Mononuclear cell (primary cell): ENCODE data around the gene CD226. TPM values are rescaled to one million over a fixed set of nuclear protein-coding genes. Genes with fewer than 3 reads are reported as not detected.
"Not testable (repeated sequence)": the region's sequence is repeated elsewhere in the genome, so short reads cannot be mapped to it uniquely, and the experiment has no call there.

Experiments
- H3K27me3 ChIP-seq: 2 replicates; pipeline ENCODE4 v1.6.0; 2011; ENCODE audit warnings: low read length, control low read depth; ENCODE audit not compliant: insufficient read depth
- H3K4me1 ChIP-seq: 2 replicates; pipeline ENCODE4 v1.5.1; 2011; ENCODE audit warnings: mild to moderate bottlenecking, low read length, control low read depth; ENCODE audit not compliant: insufficient read depth
- H3K4me3 ChIP-seq: 2 replicates; pipeline ENCODE4 v1.5.1; 2011; ENCODE audit warnings: mild to moderate bottlenecking, low read length, moderate library complexity
- H3K9me3 ChIP-seq: 2 replicates; pipeline ENCODE4 v1.5.1; 2011; ENCODE audit warnings: low read depth, mild to moderate bottlenecking, control low read depth, low read length
- total RNA-seq: library from RNA; depleted of rRNA; stranded (reverse); fragments of >200 nt; gene quantifications from one replicate; pipeline ENCODE4 v1.2.3, GENCODE V29; 2012

Gene CD226
- total RNA-seq, 1 donor: 64.1 TPM

DNA sequence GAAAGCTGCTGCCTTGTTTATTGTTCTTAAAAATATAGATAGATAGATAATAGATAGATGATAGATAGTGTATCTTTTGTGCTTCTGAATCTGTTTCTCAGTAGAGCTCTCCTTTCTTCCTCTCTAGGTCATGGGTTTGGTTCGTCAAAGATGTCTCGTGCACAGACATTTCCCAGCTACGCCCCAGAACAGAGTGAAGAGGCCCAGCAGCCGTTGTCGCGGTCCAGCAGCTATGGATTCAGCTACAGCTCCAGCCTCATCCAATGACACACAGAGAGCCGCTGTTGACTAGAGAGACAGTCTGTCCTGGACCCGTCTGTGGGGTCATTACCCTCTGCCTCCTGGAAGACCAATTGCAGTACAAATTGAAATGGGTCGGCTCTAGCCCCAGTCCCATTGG is 106.6 kb downstream of the CD226 start:
- no peaks in the 10 kb centered on the region for H3K4me1 ChIP-seq
- H3K27me3 ChIP-seq: no peaks in the 10 kb centered on the region
- no peaks in the 10 kb centered on the region for H3K9me3 ChIP-seq
- H3K4me3 ChIP-seq: no peak overlapping the region

DNA sequence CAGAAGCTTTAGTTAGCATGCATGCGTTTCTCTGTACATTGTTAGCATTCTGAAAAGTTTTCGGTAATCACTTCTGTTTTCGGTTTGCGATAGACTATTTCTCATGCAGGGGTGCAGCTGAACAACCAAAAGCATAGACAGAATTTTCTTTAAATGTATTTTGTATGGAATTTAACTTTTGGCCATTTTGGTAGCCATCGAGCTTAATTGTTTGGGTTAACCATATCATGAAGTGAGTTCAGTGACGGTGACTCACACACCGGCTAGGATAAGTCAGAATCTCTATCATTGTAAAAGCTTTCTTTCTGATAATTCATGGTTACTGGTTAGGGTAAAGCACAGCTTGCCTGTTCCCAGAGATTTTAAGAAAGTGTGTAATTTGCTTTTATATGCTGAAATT is 107.2 kb downstream of the CD226 start:
- no peaks in the 10 kb centered on the region for H3K4me1 ChIP-seq
- H3K9me3 ChIP-seq: no peaks in the 10 kb centered on the region
- H3K4me3 ChIP-seq: no peak overlapping the region
- no peaks in the 10 kb centered on the region for H3K27me3 ChIP-seq

DNA sequence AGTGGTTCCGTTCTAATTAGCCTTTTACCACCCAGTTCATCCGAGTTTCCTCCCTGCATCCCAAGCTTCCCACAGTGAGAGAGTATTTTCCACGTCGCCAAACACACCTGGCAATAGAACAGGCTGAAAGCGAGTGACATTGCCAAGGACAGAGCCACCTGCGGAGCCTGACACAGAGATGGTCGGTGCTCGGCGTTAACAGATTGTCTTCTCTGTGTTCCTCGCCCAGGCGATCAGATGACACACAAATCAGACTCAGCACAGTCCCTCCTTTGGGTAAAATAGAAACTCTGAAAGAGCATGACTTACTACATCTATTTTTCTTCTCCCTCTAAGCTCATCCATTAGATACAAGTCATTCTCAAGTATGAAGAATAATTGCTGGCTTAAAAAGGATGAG is 107.7 kb downstream of the CD226 start:
- Histone ChIP-seq H3K27me3 (no peaks in the 10 kb centered on the region), H3K4me1 (no peaks in the 10 kb centered on the region), H3K9me3 (no peaks in the 10 kb centered on the region), H3K4me3 (no peak overlapping the region)

DNA sequence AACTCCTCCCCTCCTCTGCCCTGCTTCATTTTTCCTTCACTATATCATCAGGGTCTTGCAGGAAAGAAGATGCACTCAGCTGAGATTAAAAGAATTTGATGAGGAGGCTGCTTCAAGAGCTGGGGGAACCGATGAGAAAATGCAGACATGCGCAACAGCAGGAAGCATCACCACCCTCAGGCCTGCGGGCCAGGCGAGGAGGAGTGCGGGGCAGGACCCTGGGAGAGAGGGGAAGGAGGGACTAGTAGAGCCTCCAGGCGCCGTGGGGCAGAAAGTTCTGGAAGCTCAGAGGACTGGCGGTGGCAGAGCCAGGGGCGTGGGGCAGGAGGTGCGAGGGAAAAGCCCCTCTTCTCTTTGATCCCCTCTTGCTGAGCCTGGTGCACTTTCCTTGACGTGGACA is 108.2 kb downstream of the CD226 start:
- H3K9me3 ChIP-seq: no peaks in the 10 kb centered on the region
- no peak overlapping the region for H3K4me3 ChIP-seq
- H3K27me3 ChIP-seq: no peaks in the 10 kb centered on the region
- H3K4me1 ChIP-seq: no peaks in the 10 kb centered on the region

DNA sequence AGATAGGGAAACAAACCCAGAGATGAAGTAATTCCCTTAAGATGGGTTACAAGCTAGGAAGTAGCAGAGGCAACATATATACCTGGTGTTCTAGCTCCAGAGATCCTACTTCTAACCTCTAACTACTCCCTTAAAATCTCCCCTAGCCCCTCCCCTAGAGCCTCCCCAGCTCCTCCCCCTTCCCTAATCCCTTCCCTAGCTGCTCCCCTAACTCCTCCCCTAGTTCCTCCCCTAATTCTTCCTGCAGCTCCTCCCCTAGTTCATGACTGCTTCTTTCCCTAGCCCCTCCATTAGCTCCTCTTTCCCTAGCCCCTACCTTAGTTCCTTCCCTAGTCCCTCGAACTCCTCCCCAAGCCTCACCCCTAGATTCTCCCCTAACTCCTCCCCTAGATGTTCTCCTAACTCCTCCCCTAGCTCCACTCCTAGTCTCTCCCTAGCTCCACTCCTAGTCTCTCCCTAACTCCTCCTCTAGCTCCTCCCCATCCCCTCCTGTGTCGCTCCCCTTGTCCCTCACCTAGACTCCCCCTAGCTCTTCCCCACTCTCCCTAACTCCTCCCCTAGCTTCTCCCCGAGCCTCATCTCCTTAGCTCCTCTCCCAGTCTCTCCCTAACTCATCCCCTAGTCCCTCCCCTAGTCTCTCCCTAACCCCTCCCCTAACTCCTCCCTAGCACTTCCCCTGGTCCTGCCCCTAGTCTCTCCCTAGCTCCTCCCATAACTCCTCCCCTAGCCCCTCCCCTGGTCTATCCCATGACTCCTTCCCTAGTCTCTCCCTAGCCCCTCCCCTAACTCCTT is 108.9 kb downstream of the CD226 start:
- H3K4me3 ChIP-seq: no peak overlapping the region

DNA sequence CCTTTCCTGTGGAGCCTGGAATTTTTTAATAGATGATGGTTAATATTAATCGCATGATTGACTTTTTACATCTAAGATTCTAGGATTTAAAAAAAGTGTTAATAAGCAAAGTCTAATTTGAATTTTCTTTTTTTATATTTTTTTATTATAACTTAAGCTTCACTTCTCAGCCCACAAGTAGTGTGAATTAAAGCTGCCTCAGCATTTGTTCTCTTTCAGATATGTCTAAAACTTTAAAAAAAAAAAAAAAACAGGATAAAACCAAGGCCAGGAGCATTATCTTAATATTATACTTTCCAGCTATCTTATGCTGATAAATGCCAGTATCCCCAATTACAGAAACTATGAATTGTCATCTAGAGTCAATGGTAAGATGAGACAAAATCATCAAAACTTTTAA is 109.7 kb downstream of the CD226 start:
- no peaks in the 10 kb centered on the region for H3K4me1 ChIP-seq
- no peak overlapping the region for H3K4me3 ChIP-seq
- H3K9me3 ChIP-seq: no peaks in the 10 kb centered on the region
- no peaks in the 10 kb centered on the region for H3K27me3 ChIP-seq

More for the DNA sequence above, 108.9 kb downstream of the CD226 start:
- H3K27me3 ChIP-seq: no peaks in the 10 kb centered on the region
- no peaks in the 10 kb centered on the region for H3K9me3 ChIP-seq
- H3K4me1 ChIP-seq: no peaks in the 10 kb centered on the region

DNA sequence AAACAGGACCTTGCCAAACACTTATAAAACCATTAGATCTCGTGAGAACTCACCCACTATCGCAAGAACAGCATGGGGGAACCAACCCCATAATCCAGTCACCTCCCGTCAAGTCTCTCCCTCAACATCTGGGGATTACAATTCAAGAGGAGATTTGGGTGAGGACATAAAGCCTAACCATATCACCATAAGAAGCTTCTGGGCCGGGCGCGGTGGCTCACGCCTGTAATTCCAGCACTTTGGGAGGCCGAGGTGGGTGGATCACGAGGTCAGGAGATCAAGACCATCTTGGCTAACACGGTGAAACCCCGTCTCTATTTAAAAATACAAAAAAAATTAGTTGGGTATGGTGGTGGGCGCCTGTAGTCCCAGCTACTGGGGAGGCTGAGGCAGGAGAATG is 112.7 kb downstream of the CD226 start:
- not testable (repeated sequence) for H3K27me3 ChIP-seq, H3K4me3 ChIP-seq, H3K9me3 ChIP-seq, H3K4me1 ChIP-seq

DNA sequence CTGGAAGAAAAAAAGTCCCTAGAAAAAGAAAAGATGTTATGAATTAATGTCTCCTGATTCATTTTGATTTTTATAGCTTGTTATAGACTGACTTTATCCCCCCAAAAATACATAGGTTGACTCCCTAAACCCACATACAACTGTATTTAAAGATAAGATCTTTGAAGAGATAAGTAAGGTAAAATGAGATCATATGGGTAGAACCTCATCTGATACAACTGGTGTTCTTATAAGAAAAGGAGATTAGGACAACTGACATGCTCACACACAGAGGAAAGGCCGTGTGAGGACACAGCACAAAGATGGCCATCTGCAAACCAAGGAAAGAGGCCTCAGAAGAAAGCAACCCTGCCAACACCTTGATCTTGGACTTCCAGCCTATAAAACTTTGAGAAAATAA is 117.5 kb downstream of the CD226 start:
- H3K9me3 ChIP-seq: no peaks in the 10 kb centered on the region
- no peaks in the 10 kb centered on the region for H3K4me1 ChIP-seq
- H3K27me3 ChIP-seq: no peaks in the 10 kb centered on the region
- H3K4me3 ChIP-seq: no peak overlapping the region

DNA sequence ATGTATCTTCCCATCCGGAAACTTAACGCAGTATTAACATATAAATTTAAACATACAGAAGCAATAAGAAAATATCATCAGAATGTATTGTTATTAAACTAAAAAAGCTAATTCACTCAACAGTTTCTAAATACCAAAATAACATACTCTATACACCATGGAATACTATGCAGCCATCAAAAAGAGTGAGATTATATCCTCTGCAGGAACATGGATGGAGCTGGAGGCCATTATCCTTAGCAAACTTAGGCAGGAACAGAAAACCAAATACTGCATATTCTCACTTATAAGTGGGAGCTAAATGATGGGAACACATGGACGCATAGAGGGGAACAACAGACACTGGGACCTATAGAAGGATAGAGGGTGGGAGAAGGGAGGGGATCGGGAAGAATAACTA is 127.1 kb downstream of the CD226 start:
- H3K4me1 ChIP-seq: no peaks in the 10 kb centered on the region
- H3K9me3 ChIP-seq: no peaks in the 10 kb centered on the region
- no peaks in the 10 kb centered on the region for H3K27me3 ChIP-seq
- no peak overlapping the region for H3K4me3 ChIP-seq

DNA sequence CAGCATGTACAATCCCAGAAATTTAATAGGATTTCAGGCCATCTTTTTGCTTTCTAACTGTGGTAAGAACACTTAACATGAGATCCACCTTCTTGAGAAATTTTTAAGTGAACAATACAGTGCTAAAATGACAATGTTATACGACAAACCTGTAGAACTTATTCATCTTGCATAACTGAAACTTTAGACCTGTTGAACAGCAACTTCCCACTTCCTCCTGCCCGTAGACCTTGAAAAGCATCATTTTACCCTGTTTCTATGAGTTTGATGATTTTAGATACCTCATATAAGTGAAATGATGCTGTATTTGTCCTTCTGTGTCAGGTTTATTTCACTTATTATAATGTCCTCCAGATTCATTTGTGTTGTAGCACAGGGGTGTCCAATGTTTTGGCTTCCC is 128.2 kb downstream of the CD226 start:
- Histone ChIP-seq H3K4me3 (no peak overlapping the region), H3K27me3 (no peaks in the 10 kb centered on the region), H3K4me1 (no peaks in the 10 kb centered on the region), H3K9me3 (no peaks in the 10 kb centered on the region)

DNA sequence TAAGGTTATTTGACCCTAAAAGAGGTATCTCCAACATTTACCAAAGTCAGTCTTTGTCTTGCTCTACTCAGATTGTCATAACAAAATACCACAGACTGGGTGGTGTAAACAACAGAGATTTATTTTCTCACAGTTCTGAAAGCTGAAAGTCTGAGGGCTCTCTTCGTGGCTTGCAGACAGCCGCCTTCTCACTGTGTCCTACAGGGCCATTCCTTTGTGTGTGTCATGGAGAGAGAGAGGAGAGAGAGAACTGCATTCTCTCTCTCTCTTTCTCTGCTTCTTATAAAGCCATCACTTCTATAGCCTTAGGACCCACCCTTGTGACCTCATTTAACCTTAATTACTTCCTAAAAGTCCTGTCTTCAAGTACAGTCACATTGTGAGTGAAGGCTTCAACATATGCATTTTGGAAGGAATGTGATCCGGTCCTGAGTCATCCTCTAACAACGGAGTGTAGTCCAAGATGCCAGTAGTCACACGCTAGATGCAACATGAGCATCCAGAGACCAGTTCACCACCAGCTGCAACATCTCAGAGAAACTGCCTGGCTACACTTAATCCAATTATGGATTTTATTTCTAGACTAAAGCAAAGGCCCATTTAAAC is 130.2 kb downstream of the CD226 start:
- Histone ChIP-seq H3K4me3 (no peak overlapping the region), H3K9me3 (no peaks in the 10 kb centered on the region), H3K27me3 (no peaks in the 10 kb centered on the region), H3K4me1 (no peaks in the 10 kb centered on the region)

DNA sequence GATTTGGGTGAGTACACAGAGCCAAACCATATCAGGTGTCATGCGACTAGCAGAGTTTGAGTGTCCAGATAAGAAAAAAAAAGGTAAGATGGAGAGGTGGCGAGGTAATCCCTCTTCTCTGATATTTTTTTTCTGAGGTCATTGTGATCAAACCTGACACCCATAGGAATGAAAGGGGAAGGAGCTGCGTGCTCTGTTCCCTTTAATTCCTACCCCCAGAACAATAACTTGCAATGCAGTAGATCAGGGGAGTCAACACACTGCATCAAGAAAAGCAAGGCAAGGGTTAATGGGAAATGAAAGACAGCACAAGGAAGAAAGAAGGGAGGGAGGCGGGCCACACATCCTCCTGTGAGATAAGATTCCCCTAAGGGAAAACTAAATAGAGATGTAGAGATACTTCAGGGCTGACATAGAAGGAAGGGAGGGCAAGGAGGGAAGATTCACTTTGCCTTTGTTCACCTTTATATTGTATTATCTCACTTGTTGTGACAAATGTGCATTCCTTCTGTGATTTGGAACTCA is 132.8 kb downstream of the CD226 start:
- H3K4me3 ChIP-seq: no peak overlapping the region
- H3K4me1 ChIP-seq: no peaks in the 10 kb centered on the region
- H3K27me3 ChIP-seq: no peaks in the 10 kb centered on the region
- H3K9me3 ChIP-seq: no peaks in the 10 kb centered on the region

DNA sequence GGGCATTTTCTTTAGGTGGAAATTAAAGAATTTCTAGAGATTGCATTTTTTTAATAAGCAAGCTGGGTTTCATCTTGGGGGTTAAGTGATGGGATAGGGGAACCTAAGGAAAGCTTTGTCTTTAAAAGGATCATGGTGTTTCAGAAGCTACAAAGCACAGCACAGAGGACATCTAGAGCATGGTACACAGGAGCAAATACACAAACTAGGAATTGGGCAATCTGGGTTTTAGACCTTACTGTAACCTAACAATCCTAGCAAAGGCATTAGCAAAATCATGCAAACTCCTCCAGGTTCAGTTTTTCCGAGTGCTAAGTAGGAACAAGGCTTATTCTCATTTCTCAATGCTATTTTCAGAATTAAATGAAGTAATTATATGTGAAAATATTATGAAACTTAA is 134.1 kb downstream of the CD226 start:
- H3K4me3 ChIP-seq: no peak overlapping the region
- H3K27me3 ChIP-seq: no peaks in the 10 kb centered on the region
- no peaks in the 10 kb centered on the region for H3K4me1 ChIP-seq
- H3K9me3 ChIP-seq: no peaks in the 10 kb centered on the region

DNA sequence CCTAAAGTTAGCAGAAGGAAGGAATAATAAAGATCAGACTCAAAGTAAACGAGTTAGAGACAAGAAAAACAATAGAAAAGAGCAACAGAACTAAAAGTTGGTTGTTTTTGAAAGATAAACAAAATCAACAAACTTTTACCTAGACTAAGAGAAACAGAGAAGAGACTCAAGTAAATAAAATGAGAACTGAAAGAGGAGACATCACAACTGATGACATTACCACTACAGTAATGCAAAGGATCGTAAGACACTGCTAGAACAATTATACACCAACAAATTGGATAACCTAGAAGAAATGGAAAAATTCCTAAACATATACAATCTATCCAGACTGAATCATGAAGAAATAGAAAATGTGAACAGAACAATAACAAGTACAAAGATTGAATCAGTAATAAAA is 139.3 kb downstream of the CD226 start:
- Histone ChIP-seq H3K4me1 (no peaks in the 10 kb centered on the region), H3K9me3 (no peaks in the 10 kb centered on the region), H3K27me3 (no peaks in the 10 kb centered on the region), H3K4me3 (no peak overlapping the region)

DNA sequence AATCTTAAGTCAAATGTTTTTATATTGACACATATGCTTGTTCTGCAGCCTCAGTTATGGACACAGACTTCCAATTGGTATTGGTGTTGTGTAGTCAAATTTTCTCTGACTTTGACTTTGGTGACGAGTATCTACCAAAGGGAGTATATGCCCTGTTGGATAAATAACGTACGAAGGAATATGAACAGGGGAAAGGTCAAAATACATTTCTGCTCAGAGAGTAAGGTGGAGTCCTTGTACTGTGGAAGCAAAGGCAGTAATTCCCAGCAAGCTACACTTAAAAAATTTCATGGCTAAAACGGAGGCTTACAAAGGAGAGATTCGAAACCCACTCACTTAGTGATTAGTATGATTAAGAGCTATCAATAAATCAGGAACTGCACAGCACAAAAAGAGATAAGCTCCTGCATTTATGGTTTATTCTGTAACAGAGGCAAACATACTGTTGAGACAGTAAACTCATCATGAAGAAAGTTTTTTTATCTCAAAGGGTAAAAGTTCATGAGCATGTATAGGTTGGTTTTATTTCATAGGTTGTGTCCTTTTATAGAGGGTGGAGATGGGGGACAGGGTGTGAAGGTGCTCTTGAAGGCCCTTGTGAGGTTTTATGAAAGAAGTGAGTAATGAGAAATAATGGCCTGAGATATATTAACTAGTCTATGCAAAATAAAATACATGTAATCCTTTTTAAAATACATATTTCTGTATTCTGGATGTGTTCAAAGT is 142.7 kb downstream of the CD226 start:
- H3K9me3 ChIP-seq: no peaks in the 10 kb centered on the region
- no peaks in the 10 kb centered on the region for H3K4me1 ChIP-seq
- H3K4me3 ChIP-seq: no peak overlapping the region
- no peaks in the 10 kb centered on the region for H3K27me3 ChIP-seq
